Measurements from ENCODE around the gene BPIFB3. TPM values are rescaled to one million over a fixed set of nuclear protein-coding genes. Genes with fewer than 3 reads are reported as not detected.

The BPIFB3 gene
- total and polyA plus RNA-seq, 2 of the 13 experiments (the other 11 are each of a cell fraction or from before 2014, with no cell fraction given): 0.09 TPM; not detected in 1

DNA sequence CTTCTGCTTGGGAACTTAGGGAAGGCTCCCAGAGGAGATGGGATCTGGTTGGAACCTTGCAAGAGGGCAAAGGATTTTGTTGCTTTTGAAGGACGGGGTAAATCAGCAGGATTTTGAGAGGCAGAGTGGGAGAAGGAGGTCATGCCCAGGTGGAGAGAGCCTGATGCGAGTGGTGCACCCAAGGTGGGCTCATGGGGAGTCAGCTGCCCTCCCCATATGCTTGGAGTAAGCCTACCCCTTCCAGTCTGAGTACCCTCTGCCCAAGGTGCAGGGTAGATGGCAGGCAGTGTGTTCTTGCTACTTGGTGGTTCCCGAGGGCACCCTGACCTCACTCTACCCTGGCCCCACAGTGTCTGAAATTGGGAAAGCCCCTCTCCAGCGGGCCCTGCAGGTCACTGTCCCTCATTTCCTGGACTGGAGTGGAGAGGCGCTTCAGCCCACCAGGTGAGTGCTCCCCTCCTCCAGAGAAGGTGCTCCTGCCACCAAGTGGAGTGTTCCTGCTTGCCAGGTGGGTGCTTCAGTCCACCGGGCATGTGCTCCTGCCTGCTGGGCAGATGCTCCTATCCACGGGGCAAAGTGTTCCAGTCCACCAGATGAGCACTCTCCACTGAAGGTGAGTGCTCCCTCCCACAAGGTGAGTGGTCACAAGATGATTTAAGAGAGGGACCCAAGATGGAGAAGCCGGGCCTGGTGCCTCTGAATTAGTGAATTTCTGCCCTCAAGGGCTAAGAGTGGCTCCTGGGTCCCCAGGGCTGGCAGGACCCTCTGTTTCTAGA, 42.8 kb upstream of the BPIFB3 start (continued):
- TF ChIP-seq, protein P1, sequence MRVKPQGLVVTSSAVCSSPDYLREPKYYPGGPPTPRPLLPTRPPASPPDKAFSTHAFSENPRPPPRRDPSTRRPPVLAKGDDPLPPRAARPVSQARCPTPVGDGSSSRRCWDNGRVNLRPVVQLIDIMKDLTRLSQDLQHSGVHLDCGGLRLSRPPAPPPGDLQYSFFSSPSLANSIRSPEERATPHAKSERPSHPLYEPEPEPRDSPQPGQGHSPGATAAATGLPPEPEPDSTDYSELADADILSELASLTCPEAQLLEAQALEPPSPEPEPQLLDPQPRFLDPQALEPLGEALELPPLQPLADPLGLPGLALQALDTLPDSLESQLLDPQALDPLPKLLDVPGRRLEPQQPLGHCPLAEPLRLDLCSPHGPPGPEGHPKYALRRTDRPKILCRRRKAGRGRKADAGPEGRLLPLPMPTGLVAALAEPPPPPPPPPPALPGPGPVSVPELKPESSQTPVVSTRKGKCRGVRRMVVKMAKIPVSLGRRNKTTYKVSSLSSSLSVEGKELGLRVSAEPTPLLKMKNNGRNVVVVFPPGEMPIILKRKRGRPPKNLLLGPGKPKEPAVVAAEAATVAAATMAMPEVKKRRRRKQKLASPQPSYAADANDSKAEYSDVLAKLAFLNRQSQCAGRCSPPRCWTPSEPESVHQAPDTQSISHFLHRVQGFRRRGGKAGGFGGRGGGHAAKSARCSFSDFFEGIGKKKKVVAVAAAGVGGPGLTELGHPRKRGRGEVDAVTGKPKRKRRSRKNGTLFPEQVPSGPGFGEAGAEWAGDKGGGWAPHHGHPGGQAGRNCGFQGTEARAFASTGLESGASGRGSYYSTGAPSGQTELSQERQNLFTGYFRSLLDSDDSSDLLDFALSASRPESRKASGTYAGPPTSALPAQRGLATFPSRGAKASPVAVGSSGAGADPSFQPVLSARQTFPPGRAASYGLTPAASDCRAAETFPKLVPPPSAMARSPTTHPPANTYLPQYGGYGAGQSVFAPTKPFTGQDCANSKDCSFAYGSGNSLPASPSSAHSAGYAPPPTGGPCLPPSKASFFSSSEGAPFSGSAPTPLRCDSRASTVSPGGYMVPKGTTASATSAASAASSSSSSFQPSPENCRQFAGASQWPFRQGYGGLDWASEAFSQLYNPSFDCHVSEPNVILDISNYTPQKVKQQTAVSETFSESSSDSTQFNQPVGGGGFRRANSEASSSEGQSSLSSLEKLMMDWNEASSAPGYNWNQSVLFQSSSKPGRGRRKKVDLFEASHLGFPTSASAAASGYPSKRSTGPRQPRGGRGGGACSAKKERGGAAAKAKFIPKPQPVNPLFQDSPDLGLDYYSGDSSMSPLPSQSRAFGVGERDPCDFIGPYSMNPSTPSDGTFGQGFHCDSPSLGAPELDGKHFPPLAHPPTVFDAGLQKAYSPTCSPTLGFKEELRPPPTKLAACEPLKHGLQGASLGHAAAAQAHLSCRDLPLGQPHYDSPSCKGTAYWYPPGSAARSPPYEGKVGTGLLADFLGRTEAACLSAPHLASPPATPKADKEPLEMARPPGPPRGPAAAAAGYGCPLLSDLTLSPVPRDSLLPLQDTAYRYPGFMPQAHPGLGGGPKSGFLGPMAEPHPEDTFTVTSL (CRISPR knock-in tag; IDR thresholded peaks at IDR 0.05; ENCODE audit: borderline replicate concordance): no peak
- TF ChIP-seq ZNF841 (CRISPR knock-in tag; IDR thresholded peaks at IDR 0.05; ENCODE audit: borderline replicate concordance) (no peak), TGIF2 (CRISPR knock-in tag; IDR thresholded peaks at IDR 0.05) (no peak), NRL (CRISPR knock-in tag; IDR thresholded peaks at IDR 0.05; ENCODE audit: borderline replicate concordance) (peak; percentile 52), BORCS8-MEF2B (CRISPR knock-in tag; IDR thresholded peaks at IDR 0.05) (no peak), CREM (IDR thresholded peaks at IDR 0.05) (no peak), CREM (CRISPR knock-in tag; IDR thresholded peaks at IDR 0.05) (no peak)
- TF ChIP-seq, protein P2, sequence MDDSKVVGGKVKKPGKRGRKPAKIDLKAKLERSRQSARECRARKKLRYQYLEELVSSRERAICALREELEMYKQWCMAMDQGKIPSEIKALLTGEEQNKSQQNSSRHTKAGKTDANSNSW (CRISPR knock-in tag; IDR thresholded peaks at IDR 0.05; ENCODE audit: borderline replicate concordance): peak; percentile 67; the same call in 1 of the 2 replicates
- TF ChIP-seq, protein P3, sequence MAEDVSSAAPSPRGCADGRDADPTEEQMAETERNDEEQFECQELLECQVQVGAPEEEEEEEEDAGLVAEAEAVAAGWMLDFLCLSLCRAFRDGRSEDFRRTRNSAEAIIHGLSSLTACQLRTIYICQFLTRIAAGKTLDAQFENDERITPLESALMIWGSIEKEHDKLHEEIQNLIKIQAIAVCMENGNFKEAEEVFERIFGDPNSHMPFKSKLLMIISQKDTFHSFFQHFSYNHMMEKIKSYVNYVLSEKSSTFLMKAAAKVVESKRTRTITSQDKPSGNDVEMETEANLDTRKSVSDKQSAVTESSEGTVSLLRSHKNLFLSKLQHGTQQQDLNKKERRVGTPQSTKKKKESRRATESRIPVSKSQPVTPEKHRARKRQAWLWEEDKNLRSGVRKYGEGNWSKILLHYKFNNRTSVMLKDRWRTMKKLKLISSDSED (CRISPR knock-in tag; IDR thresholded peaks at IDR 0.05): no peak
- TF ChIP-seq, protein P4, sequence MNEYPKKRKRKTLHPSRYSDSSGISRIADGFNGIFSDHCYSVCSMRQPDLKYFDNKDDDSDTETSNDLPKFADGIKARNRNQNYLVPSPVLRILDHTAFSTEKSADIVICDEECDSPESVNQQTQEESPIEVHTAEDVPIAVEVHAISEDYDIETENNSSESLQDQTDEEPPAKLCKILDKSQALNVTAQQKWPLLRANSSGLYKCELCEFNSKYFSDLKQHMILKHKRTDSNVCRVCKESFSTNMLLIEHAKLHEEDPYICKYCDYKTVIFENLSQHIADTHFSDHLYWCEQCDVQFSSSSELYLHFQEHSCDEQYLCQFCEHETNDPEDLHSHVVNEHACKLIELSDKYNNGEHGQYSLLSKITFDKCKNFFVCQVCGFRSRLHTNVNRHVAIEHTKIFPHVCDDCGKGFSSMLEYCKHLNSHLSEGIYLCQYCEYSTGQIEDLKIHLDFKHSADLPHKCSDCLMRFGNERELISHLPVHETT (CRISPR knock-in tag; conservative IDR thresholded peaks at IDR 0.05): no peak
- TF ChIP-seq, protein P5, sequence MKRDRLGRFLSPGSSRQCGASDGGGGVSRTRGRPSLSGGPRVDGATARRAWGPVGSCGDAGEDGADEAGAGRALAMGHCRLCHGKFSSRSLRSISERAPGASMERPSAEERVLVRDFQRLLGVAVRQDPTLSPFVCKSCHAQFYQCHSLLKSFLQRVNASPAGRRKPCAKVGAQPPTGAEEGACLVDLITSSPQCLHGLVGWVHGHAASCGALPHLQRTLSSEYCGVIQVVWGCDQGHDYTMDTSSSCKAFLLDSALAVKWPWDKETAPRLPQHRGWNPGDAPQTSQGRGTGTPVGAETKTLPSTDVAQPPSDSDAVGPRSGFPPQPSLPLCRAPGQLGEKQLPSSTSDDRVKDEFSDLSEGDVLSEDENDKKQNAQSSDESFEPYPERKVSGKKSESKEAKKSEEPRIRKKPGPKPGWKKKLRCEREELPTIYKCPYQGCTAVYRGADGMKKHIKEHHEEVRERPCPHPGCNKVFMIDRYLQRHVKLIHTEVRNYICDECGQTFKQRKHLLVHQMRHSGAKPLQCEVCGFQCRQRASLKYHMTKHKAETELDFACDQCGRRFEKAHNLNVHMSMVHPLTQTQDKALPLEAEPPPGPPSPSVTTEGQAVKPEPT (CRISPR knock-in tag; IDR thresholded peaks at IDR 0.05; ENCODE audit: low read depth): no peak
- TF ChIP-seq, protein P6, sequence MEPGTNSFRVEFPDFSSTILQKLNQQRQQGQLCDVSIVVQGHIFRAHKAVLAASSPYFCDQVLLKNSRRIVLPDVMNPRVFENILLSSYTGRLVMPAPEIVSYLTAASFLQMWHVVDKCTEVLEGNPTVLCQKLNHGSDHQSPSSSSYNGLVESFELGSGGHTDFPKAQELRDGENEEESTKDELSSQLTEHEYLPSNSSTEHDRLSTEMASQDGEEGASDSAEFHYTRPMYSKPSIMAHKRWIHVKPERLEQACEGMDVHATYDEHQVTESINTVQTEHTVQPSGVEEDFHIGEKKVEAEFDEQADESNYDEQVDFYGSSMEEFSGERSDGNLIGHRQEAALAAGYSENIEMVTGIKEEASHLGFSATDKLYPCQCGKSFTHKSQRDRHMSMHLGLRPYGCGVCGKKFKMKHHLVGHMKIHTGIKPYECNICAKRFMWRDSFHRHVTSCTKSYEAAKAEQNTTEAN (CRISPR knock-in tag; conservative IDR thresholded peaks at IDR 0.05): no peak
- TF ChIP-seq, protein P7, sequence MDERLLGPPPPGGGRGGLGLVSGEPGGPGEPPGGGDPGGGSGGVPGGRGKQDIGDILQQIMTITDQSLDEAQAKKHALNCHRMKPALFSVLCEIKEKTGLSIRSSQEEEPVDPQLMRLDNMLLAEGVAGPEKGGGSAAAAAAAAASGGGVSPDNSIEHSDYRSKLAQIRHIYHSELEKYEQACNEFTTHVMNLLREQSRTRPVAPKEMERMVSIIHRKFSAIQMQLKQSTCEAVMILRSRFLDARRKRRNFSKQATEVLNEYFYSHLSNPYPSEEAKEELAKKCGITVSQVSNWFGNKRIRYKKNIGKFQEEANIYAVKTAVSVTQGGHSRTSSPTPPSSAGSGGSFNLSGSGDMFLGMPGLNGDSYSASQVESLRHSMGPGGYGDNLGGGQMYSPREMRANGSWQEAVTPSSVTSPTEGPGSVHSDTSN (CRISPR knock-in tag; IDR thresholded peaks at IDR 0.05): no peak
